Endodermal cell (in vitro differentiated cells): ENCODE data around the gene TFAM. TPM values are rescaled to one million over a fixed set of nuclear protein-coding genes. Genes with fewer than 3 reads are reported as not detected.

Source experiments
- DNase-seq: peaks from one replicate; pipeline ENCODE4 v3.0.0-alpha.2; 2017
- H3K27ac ChIP-seq: 2 replicates; pipeline ENCODE4 v1.5.1; 2013; ENCODE audit warnings: mild to moderate bottlenecking, low read depth, low read length, moderate library complexity
- H3K27me3 ChIP-seq: 2 replicates; pipeline ENCODE4 v1.6.1; 2013; ENCODE audit warnings: mild to moderate bottlenecking, low read length, moderate library complexity; ENCODE audit not compliant: insufficient read depth, control insufficient read depth, poor library complexity, severe bottlenecking
- H3K36me3 ChIP-seq: 2 replicates; pipeline ENCODE4 v1.7.0; 2013; ENCODE audit warnings: mild to moderate bottlenecking, low read length, moderate library complexity; ENCODE audit not compliant: control insufficient read depth, insufficient read depth
- H3K4me1 ChIP-seq: one replicate; pipeline ENCODE4 v1.7.0; 2013; ENCODE audit warnings: low read length; ENCODE audit not compliant: control insufficient read depth, insufficient read depth
- H3K4me3 ChIP-seq: 2 replicates; pipeline ENCODE4 v1.5.1; 2013; ENCODE audit warnings: mild to moderate bottlenecking, low read length, moderate library complexity
- H3K9ac ChIP-seq: 2 replicates; pipeline ENCODE4 v1.6.1; 2013; ENCODE audit warnings: mild to moderate bottlenecking, low read length, moderate library complexity; ENCODE audit not compliant: poor library complexity, severe bottlenecking; ENCODE audit errors: extremely low read depth
- H3K9me3 ChIP-seq: 2 replicates; pipeline ENCODE4 v1.6.1; 2013; ENCODE audit warnings: mild to moderate bottlenecking, low read length, moderate library complexity; ENCODE audit not compliant: control insufficient read depth
- H3K27ac Mint-ChIP-seq: 2 replicates; pipeline ENCODE4 v1.8.0; 2020; ENCODE audit warnings: mixed read lengths
- H3K27me3 Mint-ChIP-seq: 2 replicates; pipeline ENCODE4 v1.8.0; 2021; ENCODE audit warnings: mild to moderate bottlenecking, mixed read lengths; ENCODE audit not compliant: insufficient read depth
- H3K36me3 Mint-ChIP-seq: 2 replicates; pipeline ENCODE4 v1.8.0; 2020; ENCODE audit warnings: low read depth, mixed read lengths
- H3K4me1 Mint-ChIP-seq: 2 replicates; pipeline ENCODE4 v1.8.0; 2020; ENCODE audit warnings: mixed read lengths
- H3K4me3 Mint-ChIP-seq: 2 replicates; pipeline ENCODE4 v1.8.0; 2020; ENCODE audit warnings: mild to moderate bottlenecking, moderate library complexity, mixed read lengths
- H3K9me3 Mint-ChIP-seq: 2 replicates; pipeline ENCODE4 v1.8.0; 2020; ENCODE audit warnings: mild to moderate bottlenecking, mixed read lengths
- CTCF ChIP-seq: fragments of 200-600 bp; sonication (generic); conservative IDR thresholded peaks from 2 replicates; pipeline ENCODE4 v1.5.0; 2021; ENCODE audit warnings: antibody characterized with exemption, mild to moderate bottlenecking
- WGBS, 2 experiments: methylation state at CpG; one replicate each; pipeline versions ENCODE4 v1.1.5 to v1.1.7; 2013; ENCODE audit warnings: missing lambda C conversion rate in 2 of 2, mixed read lengths in 1 of 2; ENCODE audit not compliant: insufficient coverage in 1 of 2, insufficient read length in 1 of 2; 5-methylcytosine and 5-hydroxymethylcytosine counted together
- total RNA-seq, 2 donors: library from RNA; stranded (reverse); fragmentation: NEBNext Ultra II Directional in 1 of 2; extraction: Animal tissue kit (Norgen Biotek cat#: 25700) in 1 of 2; gene quantifications; 2 replicates in 1 of 2; 3 replicates in 1 of 2; pipeline ENCODE4 v1.2.1, GENCODE V29; 2021

TFAM gene
- total RNA-seq, 2 donors from 2014 or later: 68.6 to 72.9 TPM

GRCh38 chr10:58444321-58444720 is 59.1 kb downstream of the TFAM start:
- Histone ChIP-seq H3K36me3 (no peaks in the 10 kb centered on the region), H3K9ac (no peak overlapping the region), H3K27ac (no peak overlapping the region), H3K4me1 (no peaks in the 10 kb centered on the region), H3K9me3 (no peaks in the 10 kb centered on the region), H3K27me3 (no peaks in the 10 kb centered on the region), H3K4me3 (no peak overlapping the region)
- TF ChIP-seq CTCF: no peak
- no peak overlapping the region for H3K4me3 Mint-ChIP-seq
- H3K27me3 Mint-ChIP-seq: no peaks in the 10 kb centered on the region
- H3K4me1 Mint-ChIP-seq: no peaks in the 10 kb centered on the region
- peaks cover 23% of the 10 kb centered on the region for H3K9me3 Mint-ChIP-seq
- no CpG with 5 or more reads among the region's 3 CpGs for WGBS, 2 experiments
- no peak overlapping the region for H3K27ac Mint-ChIP-seq
- H3K36me3 Mint-ChIP-seq: no peaks in the 10 kb centered on the region
- no peak for DNase-seq

GRCh38 chr10:58444876-58445275 is 59.7 kb downstream of the TFAM start:
- Mint-ChIP-seq H3K4me1 (no peaks in the 10 kb centered on the region), H3K27me3 (no peaks in the 10 kb centered on the region), H3K9me3 (peaks cover 26% of the 10 kb centered on the region), H3K36me3 (no peaks in the 10 kb centered on the region), H3K27ac (no peak overlapping the region), H3K4me3 (no peak overlapping the region)
- no peaks in the 10 kb centered on the region for H3K27me3 ChIP-seq
- no peaks in the 10 kb centered on the region for H3K9me3 ChIP-seq
- TF ChIP-seq CTCF: no peak
- no peak overlapping the region for H3K9ac ChIP-seq
- no peak overlapping the region for H3K4me3 ChIP-seq
- 86 to 89% methylated on average over 4 to 6 of the region's 6 CpGs for WGBS, 2 experiments
- no peaks in the 10 kb centered on the region for H3K36me3 ChIP-seq
- no peaks in the 10 kb centered on the region for H3K4me1 ChIP-seq
- H3K27ac ChIP-seq: no peak overlapping the region
- DNase-seq: no peak

- DNase-seq: no peak
- H3K27ac ChIP-seq: no peak overlapping the region
- TF ChIP-seq CTCF: no peak
- H3K4me1 ChIP-seq: no peaks in the 10 kb centered on the region
- Mint-ChIP-seq H3K4me1 (no peaks in the 10 kb centered on the region), H3K27me3 (no peaks in the 10 kb centered on the region), H3K4me3 (no peak overlapping the region), H3K27ac (no peak overlapping the region), H3K36me3 (no peaks in the 10 kb centered on the region), H3K9me3 (peaks cover 21% of the 10 kb centered on the region)
- H3K4me3 ChIP-seq: no peak overlapping the region
- H3K9ac ChIP-seq: no peak overlapping the region
- H3K27me3 ChIP-seq: no peaks in the 10 kb centered on the region
- H3K9me3 ChIP-seq: no peaks in the 10 kb centered on the region
- no peaks in the 10 kb centered on the region for H3K36me3 ChIP-seq
- WGBS, 2 experiments: 94 to 96% methylated on average over 9 to 31 of the region's 31 CpGs
Measured at GRCh38 chr10:58448121-58448935, 63.1 kb downstream of the TFAM start.

Other genes starting within 250 kb of the TFAM start
- 1 to 10 TPM; 9.3 to 9.4 TPM for gene IPMK, start 117.5 kb upstream of the TFAM start, total RNA-seq
- 10 to 100 TPM; 33.9 to 39.0 TPM for gene CISD1, start 116.2 kb upstream of the TFAM start, total RNA-seq
- gene UBE2D1, start 50.4 kb upstream of the TFAM start, total RNA-seq: 10 to 100 TPM; 28.9 to 33.0 TPM
- gene BICC1, start 127.5 kb downstream of the TFAM start, total RNA-seq: under 1 TPM; 0.27 to 0.40 TPM